Right renal cortex interstitium (tissue), 3 donors: Measurements from ENCODE around the gene IFNL4. TPM values are rescaled to one million over a fixed set of nuclear protein-coding genes. Genes with fewer than 3 reads are reported as not detected.
"Not testable (repeated sequence)": the region's sequence is repeated elsewhere in the genome, so short reads cannot be mapped to it uniquely, and the experiment has no call there.

ENCODE experiments used
- DNase-seq, 3 donors: peaks; one replicate each; pipeline ENCODE4 v3.0.0-alpha.2; 2013; ENCODE audit warnings: low read depth in 3 of 3, low spot score in 2 of 3
- polyA plus RNA-seq, 3 donors: library from polyadenylated mRNA; unstranded; fragments of 120-200 nt; gene quantifications; one replicate each; pipeline ENCODE4 v1.2.1, GENCODE V29; 2013; ENCODE audit not compliant: insufficient read length in 3 of 3

The IFNL4 gene
- polyA plus RNA-seq, 3 donors, result not detected

GRCh38 chr19:39230096-39230764, 18.4 kb downstream of the IFNL4 start:
- no peak for DNase-seq

- no peak for DNase-seq
These were observed 23.7 kb downstream of the IFNL4 start for GRCh38 chr19:39224910-39225309.

- DNase-seq, result peak in 1 of 3 donors; percentile 49
These were observed 24.9 kb downstream of the IFNL4 start for GRCh38 chr19:39223703-39224279.

GRCh38 chr19:39219108-39219507, 29.5 kb downstream of the IFNL4 start:
- not testable (repeated sequence) for DNase-seq

GRCh38 chr19:39218230-39219007, 30.2 kb downstream of the IFNL4 start:
- DNase-seq, result no peak

GRCh38 chr19:39217094-39217493, 31.6 kb downstream of the IFNL4 start:
- no peak for DNase-seq

GRCh38 chr19:39215323-39215722, 33.3 kb downstream of the IFNL4 start:
- not testable (repeated sequence) for DNase-seq

GRCh38 chr19:39212375-39212742, 36.3 kb downstream of the IFNL4 start:
- DNase-seq, result no peak

GRCh38 chr19:39211731-39212374, 36.8 kb downstream of the IFNL4 start:
- DNase-seq, result no peak

GRCh38 chr19:39209196-39209595, 39.5 kb downstream of the IFNL4 start:
- DNase-seq, result no peak

- DNase-seq, result no peak
These were observed 40.4 kb downstream of the IFNL4 start for GRCh38 chr19:39208175-39208795.

- no peak for DNase-seq
These were observed 41.3 kb downstream of the IFNL4 start for GRCh38 chr19:39207293-39207836.

GRCh38 chr19:39206122-39206521, 42.5 kb downstream of the IFNL4 start:
- DNase-seq, result no peak

GRCh38 chr19:39205449-39205764, 43.2 kb downstream of the IFNL4 start:
- DNase-seq, result no peak

- no peak for DNase-seq
These were observed 45.0 kb downstream of the IFNL4 start, which contains the start of gene SYCN for GRCh38 chr19:39203372-39204341. Gene SYCN, minus strand, starts transcription at chr19:39204263. Its CDS starts 9 bp downstream, at chr19:39204254.

GRCh38 chr19:39202998-39203355, 45.7 kb downstream of the IFNL4 start:
- no peak for DNase-seq

GRCh38 chr19:39200803-39201115, 47.9 kb downstream of the IFNL4 start:
- no peak for DNase-seq

- DNase-seq, result no peak
These were observed 48.4 kb downstream of the IFNL4 start for GRCh38 chr19:39200066-39200802.

GRCh38 chr19:39199025-39199424, 49.6 kb downstream of the IFNL4 start:
- peak; percentile 38 to 72 (median 53) for DNase-seq
